Body of pancreas (tissue), 4 donors: ENCODE measurements around the gene SSB. TPM values are rescaled to one million over a fixed set of nuclear protein-coding genes. Genes with fewer than 3 reads are reported as not detected.
A peak's percentile ranks its signal among the peaks of the same experiment; 100 is the strongest.

Experiments
- ATAC-seq: fragments of 150-250 bp; one replicate; pipeline ENCODE4 v1.9.1; 2016
- DNase-seq, 4 donors: peaks; one replicate each; pipeline ENCODE4 v3.0.0-alpha.2; 2019
- H3K27ac ChIP-seq, 4 donors: fragments of 200-600 bp; sonication (generic); 1 replicate in 3 of 4; 2 replicates in 1 of 4; pipeline versions ENCODE4 v1.5.1 to v1.6.1; 2016 to 2019; ENCODE audit warnings: mild to moderate bottlenecking in 1 of 4, mixed read lengths in 1 of 4, moderate library complexity in 1 of 4
- H3K27me3 ChIP-seq, 2 donors: fragments of 200-600 bp; sonication (generic); one replicate each; pipeline ENCODE4 v1.6.0; 2016; ENCODE audit warnings: mild to moderate bottlenecking in 1 of 2
- H3K36me3 ChIP-seq, 2 donors: fragments of 200-600 bp; sonication (generic); replicated peaks in 1 of 2; 2 replicates each; pipeline ENCODE4 v1.5.1; 2016; ENCODE audit warnings: low read depth in 2 of 2; ENCODE audit not compliant: insufficient read depth in 1 of 2
- H3K4me1 ChIP-seq: fragments of 200-600 bp; sonication (generic); one replicate; pipeline ENCODE4 v1.6.0; 2016
- H3K4me3 ChIP-seq, 2 donors: fragments of 200-600 bp; sonication (generic); 1 replicate in 1 of 2; 2 replicates in 1 of 2; pipeline ENCODE4 v1.5.1; 2016 to 2019
- H3K9me3 ChIP-seq, 3 donors: fragments of 200-600 bp; sonication (generic); 1 replicate in 2 of 3; 2 replicates in 1 of 3; pipeline ENCODE4 v1.5.1; 2016
- CTCF ChIP-seq, 7 experiments: fragments of 450-650 bp in 4 of 7; fragments of 200-600 bp in 3 of 7; sonication (generic) in 3 of 7; IDR thresholded peaks; one replicate each; pipeline ENCODE4 v1.5.1; 2016 to 2019; ENCODE audit warnings: antibody characterized with exemption in 7 of 7
- POLR2A ChIP-seq, 3 donors: fragments of 450-650 bp; IDR thresholded peaks; one replicate each; pipeline ENCODE4 v1.6.1; 2016; ENCODE audit warnings: antibody characterized with exemption in 3 of 3, mild to moderate bottlenecking in 2 of 3
- WGBS, 2 donors: methylation state at CpG; one replicate each; pipeline ENCODE4 v1.1.5; 2017; 5-methylcytosine and 5-hydroxymethylcytosine counted together
- intact Hi-C: fragments of 100-400 bp; cut with DNase I; formaldehyde crosslinking; loops from one replicate; pipeline ENCODE4 v1.15.1; 2023
- total RNA-seq, 2 donors: library from RNA; depleted of rRNA; stranded (reverse); fragments of >200 nt; gene quantifications; one replicate each; pipeline ENCODE4 v1.1.0, GENCODE V29; 2016

Gene SSB
- total RNA-seq, 2 donors from 2014 or later = 36.6 to 46.4 TPM

DNA sequence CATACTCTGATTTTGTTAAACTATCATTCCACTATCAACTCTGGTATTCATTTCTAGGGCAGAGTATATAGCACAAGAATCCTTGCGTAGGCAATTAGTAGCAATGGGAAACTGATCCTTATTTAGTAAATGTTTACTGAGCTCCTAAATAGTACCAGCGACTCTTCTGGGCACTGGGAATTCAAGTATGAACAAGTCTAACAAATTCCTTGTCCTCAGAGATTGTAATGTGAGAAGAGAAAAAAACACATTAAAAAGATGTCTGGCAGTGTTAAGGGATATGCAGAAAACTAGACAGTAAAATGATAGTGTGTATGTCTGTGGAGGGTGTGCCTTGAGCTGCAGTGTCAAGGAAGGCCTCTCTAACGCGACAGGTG, 25.3 kb downstream of the SSB start:
- DNase-seq = no peak
- no peak for TF ChIP-seq CTCF (IDR thresholded peaks at IDR 0.05)
- no peak for TF ChIP-seq POLR2A (IDR thresholded peaks at IDR 0.05)
- Histone ChIP-seq H3K36me3 (no peaks in the 10 kb centered on the region), H3K27me3 (no peaks in the 10 kb centered on the region), H3K4me1 (peaks cover 33% of the 10 kb centered on the region), H3K9me3 (no peaks in the 10 kb centered on the region), H3K27ac (peak overlapping the region; percentile 61 to 82 (median 74)), H3K4me3 (peak overlapping the region in 1 of 2 donors; percentile 85)
- WGBS, 2 donors = 8 to 12% methylated on average over 4 of the region's 4 CpGs
- no peak for ATAC-seq
- intact Hi-C loops = loop anchor here (10.0 kb wide), 1 partner anchor 101 kb away; no protein-coding TSS in a partner anchor

DNA sequence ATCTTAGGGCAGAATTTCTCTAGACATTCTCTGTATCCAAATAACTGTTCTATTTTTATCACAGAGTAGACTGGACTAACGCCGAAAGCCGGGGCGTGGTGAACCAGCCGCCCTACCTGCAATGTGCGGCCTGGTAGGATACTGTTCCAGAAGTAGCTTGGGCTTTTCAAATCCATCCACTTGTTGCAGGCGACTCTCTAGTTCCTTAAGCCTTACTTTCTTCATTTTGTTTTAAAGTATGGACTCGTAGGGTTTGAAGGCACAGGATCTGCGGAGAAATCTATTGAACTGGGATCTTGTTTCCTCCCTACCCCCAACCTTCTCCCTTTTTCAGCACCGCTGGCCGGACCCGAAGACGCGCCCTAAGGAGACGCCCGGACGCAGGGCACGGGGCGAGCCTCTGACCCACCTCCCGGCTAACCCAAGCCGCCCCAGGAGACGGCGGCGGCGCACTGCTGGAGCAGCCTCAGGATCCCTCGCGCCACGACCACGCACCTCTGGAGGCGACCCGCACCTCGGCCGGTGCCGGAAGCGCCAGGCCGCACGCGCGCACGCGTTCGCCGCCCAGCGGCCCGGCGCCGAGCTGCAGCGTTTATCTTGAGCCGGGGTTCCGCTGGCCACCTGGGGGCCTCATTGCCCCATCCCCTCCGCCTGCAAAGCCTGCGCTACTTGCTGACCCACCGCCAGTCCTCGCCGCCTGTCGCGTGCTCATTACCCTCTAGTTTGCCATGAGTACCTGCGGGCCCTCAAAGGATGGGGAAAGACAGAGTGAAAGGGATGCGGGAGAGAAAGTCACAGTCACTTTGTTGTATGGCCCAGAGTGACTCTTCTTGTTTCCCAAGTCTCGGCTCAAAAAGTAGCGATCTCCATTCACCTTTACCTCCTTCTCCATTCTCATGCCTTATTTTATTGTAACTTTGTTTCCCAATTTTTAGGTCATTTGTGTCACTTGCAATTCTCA, 26.0 kb downstream of the SSB start, which contains the start of gene METTL5:
Gene METTL5, minus strand, starts transcription at position 533 of the 961 bp plus-strand sequence. Its CDS starts 308 bp downstream, at position 225.
- H3K4me3 ChIP-seq = peak within 1 kb of the TSS; percentile 28 to 85

GRCh38 chr2:169827272-169828140, 28.8 kb downstream of the SSB start, which contains the start of gene UBR3:
UBR3 (plus strand) TSS chr2:169827454; CDS start chr2:169827508, 54 bp downstream.
- peaks cover 44% of the 10 kb centered on the region for H3K4me1 ChIP-seq
- no peaks in the 10 kb centered on the region for H3K36me3 ChIP-seq
- H3K4me3 ChIP-seq = peak within 1 kb of the TSS; percentile 63 to 86
- intact Hi-C loops = loop anchor here (10.0 kb wide), 1 partner anchor 97 kb away; no protein-coding TSS in a partner anchor
- TF ChIP-seq POLR2A (IDR thresholded peaks at IDR 0.05) (peak; percentile 77 to 87 (median 80)), CTCF (IDR thresholded peaks at IDR 0.05) (peak in 1 of 7 experiments; percentile 10)
- H3K27ac ChIP-seq = peak within 1 kb of the TSS; percentile 43 to 90 (median 70)
- ATAC-seq = peak; percentile 94
- DNase-seq = peak; percentile 93 to 95 (median 94)
- WGBS, 2 donors = 1% methylated on average over 15 to 75 of the region's 104 CpGs
- no peaks in the 10 kb centered on the region for H3K27me3 ChIP-seq
- no peaks in the 10 kb centered on the region for H3K9me3 ChIP-seq

More for the DNA sequence above, 26.0 kb downstream of the SSB start, which contains the start of gene METTL5:
- no peaks in the 10 kb centered on the region for H3K27me3 ChIP-seq
- H3K36me3 ChIP-seq = no peaks in the 10 kb centered on the region
- intact Hi-C loops = loop anchor here (10.0 kb wide), 1 partner anchor 100 kb away; no protein-coding TSS in a partner anchor
- peaks cover 39% of the 10 kb centered on the region for H3K4me1 ChIP-seq
- TF ChIP-seq CTCF (IDR thresholded peaks at IDR 0.05) (peak; percentile 80 to 99 (median 92)), POLR2A (IDR thresholded peaks at IDR 0.05) (peak; percentile 61 to 76 (median 72))
- H3K27ac ChIP-seq = peak within 1 kb of the TSS; percentile 61 to 82 (median 74)
- ATAC-seq = peak; percentile 72
- no peaks in the 10 kb centered on the region for H3K9me3 ChIP-seq
- 2 to 4% methylated on average over 31 to 57 of the region's 61 CpGs for WGBS, 2 donors
- DNase-seq = peak; percentile 78 to 86 (median 80)

DNA sequence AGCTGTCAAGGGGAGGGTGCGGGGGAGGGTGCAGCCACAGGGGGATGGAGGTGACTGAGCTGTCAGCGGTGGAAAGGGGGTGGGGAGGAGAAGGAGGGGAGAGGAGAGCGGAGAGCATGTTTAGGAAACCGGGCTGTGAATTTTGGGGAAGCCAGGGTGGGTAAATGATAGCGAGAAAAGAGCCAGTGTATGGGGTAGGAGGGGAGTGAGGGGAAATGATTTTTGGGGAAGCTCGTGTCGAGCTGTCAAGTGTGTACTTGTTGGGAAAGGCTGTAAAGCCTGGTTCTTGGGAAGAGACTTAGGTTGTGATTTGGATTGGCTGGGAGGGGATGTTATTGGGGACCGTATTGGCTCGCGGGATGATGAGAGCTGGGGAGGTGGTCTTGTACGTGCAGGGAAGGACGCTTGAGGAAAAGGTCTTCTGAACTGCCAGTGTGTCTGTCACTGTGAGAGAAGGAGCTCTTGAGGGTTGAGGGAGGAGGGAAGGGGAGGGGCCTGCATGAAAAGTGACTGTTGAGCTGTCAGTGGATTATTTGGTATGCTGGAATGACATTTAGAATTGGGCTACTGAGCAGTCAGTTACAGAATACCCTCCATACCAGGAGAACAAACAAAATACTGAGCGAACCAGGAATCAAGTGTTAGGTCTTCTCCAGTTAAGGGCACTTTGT, 29.6 kb downstream of the SSB start:
- ATAC-seq = no peak
- no peaks in the 10 kb centered on the region for H3K27me3 ChIP-seq
- peak overlapping the region; percentile 63 to 86 for H3K4me3 ChIP-seq
- 0 to 1% methylated on average over 13 of the region's 13 CpGs for WGBS, 2 donors
- no peaks in the 10 kb centered on the region for H3K36me3 ChIP-seq
- H3K4me1 ChIP-seq = peaks cover 36% of the 10 kb centered on the region
- H3K9me3 ChIP-seq = no peaks in the 10 kb centered on the region
- TF ChIP-seq CTCF (IDR thresholded peaks at IDR 0.05) = no peak
- TF ChIP-seq POLR2A (IDR thresholded peaks at IDR 0.05) = no peak
- intact Hi-C loops = loop anchor here (10.0 kb wide), 1 partner anchor 97 kb away; no protein-coding TSS in a partner anchor
- peak in 3 of 4 donors; percentile 27 to 49 (median 40) for DNase-seq
- H3K27ac ChIP-seq = peak overlapping the region; percentile 43 to 90 (median 70)
